H1 (cell line): ENCODE data around the gene METRNL.

ENCODE experiments used
- CBX5 ChIP-seq: fragments of 300-800, 300-1000 bp; sonication (generic); IDR thresholded peaks from 2 replicates; pipeline ENCODE4 v1.7.1; 2016; ENCODE audit warnings: antibody characterized with exemption, low read length, low read depth
- CTCF ChIP-seq, 3 experiments: IDR thresholded peaks; 1 replicate in 2 of 3; 2 replicates in 1 of 3; pipeline versions ENCODE4 v1.5.1 to v1.6.1; 2011; ENCODE audit warnings: low read length in 3 of 3, mild to moderate bottlenecking in 3 of 3, inconsistent platforms in 2 of 3, low read depth in 1 of 3, moderate library complexity in 1 of 3; ENCODE audit not compliant: insufficient read depth in 1 of 3; ENCODE audit errors: control extremely low read depth in 1 of 3
- EZH2 ChIP-seq: fragments of 200-600 bp; sonication (generic); IDR thresholded peaks from 2 replicates; pipeline ENCODE4 v1.7.1; 2012; ENCODE audit warnings: low read depth, mild to moderate bottlenecking, moderate library complexity, low read length, inconsistent platforms; ENCODE audit not compliant: severe bottlenecking
- JUN ChIP-seq: IDR thresholded peaks from 2 replicates; pipeline ENCODE4 v1.6.1; 2011; ENCODE audit warnings: low read depth, mild to moderate bottlenecking, improper control_type of control experiment, low read length
- NRF1 ChIP-seq: IDR thresholded peaks from 2 replicates; pipeline ENCODE4 v1.6.1; 2011; ENCODE audit warnings: mild to moderate bottlenecking, low read depth, low read length, improper control_type of control experiment
- POLR2A ChIP-seq, 2 experiments: IDR thresholded peaks; 1 replicate in 1 of 2; 2 replicates in 1 of 2; pipeline ENCODE4 v1.6.1; 2011; ENCODE audit warnings: low read depth in 2 of 2, low read length in 2 of 2, mild to moderate bottlenecking in 2 of 2; ENCODE audit errors: control extremely low read depth in 1 of 2
- POLR2AphosphoS5 ChIP-seq: IDR thresholded peaks from 2 replicates; pipeline ENCODE4 v1.6.1; 2011; ENCODE audit warnings: low read depth, low read length
- RXRA ChIP-seq: IDR thresholded peaks from 2 replicates; pipeline ENCODE4 v1.6.1; 2011; ENCODE audit warnings: low read depth, mild to moderate bottlenecking, low read length, moderate library complexity; ENCODE audit not compliant: insufficient read depth
- SUZ12 ChIP-seq: fragments of 200-600 bp; sonication (generic); IDR thresholded peaks from 2 replicates; pipeline ENCODE4 v1.6.1; 2012; ENCODE audit warnings: mild to moderate bottlenecking, inconsistent platforms, low read length, moderate library complexity, mixed read lengths
- TAF1 ChIP-seq: IDR thresholded peaks from 2 replicates; pipeline ENCODE4 v1.6.1; 2011; ENCODE audit warnings: mild to moderate bottlenecking, low read depth, low read length
- USF2 ChIP-seq: IDR thresholded peaks from 2 replicates; pipeline ENCODE4 v1.6.1; 2011; ENCODE audit warnings: low read length, improper control_type of control experiment
- YY1 ChIP-seq: IDR thresholded peaks from 2 replicates; pipeline ENCODE4 v1.6.1; 2011; ENCODE audit warnings: low read depth, mild to moderate bottlenecking, low read length

GRCh38 chr17:83057397-83057761 lies 22.0 kb upstream of the METRNL start:
- TF ChIP-seq CTCF (IDR thresholded peaks at IDR 0.05; ENCODE audit: control extremely low read depth in 1 of 3, insufficient read depth in 1 of 3, low read depth in 1 of 3, low read length in 3 of 3) (no peak), SUZ12 (no peak), POLR2AphosphoS5 (no peak), USF2 (no peak), YY1 (no peak), RXRA (no peak), EZH2 (no peak), NRF1 (no peak), TAF1 (no peak), JUN (no peak), POLR2A (IDR thresholded peaks at IDR 0.05; ENCODE audit: control extremely low read depth in 1 of 2, low read depth in 2 of 2, low read length in 2 of 2) (no peak), CBX5 (no peak)
